Measurements from ENCODE around the gene ADRB2.

DNA sequence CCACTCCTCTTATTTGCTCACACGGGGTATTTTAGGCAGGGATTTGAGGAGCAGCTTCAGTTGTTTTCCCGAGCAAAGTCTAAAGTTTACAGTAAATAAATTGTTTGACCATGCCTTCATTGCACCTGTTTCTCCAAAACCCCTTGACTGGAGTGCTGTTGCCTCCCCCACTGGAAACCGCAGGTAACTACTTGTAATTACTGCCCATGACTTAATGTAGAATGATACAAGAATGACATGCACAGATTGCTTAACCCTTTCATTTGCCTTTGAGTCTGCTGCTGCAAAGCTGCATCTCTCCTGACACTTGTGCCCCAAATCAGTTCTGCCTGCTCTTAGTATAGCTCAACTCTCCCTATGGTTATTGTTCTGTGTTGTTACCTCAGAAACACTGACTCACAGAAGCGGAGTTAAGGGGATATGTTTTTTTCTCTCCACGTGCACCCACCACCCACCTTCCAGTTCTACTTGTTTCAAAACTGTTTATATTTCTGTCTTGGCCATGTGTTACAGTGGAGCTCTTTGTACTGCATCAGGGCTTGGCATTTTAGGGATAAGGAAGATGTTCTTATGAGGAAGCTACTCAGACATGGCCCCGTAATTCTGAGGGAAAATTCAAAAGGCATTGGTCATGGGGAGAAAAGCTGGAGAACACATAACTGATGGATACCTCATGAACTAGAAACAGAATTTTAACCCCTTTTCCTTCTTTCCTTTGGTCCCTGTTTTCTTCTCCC lies 2.3 kb downstream of the ADRB2 start:
- no peak for TF ChIP-seq LEF1 (IDR thresholded peaks at IDR 0.05; ENCODE audit: borderline replicate concordance)
- TF ChIP-seq TARDBP (IDR thresholded peaks at IDR 0.05): no peak
- no peak for TF ChIP-seq FOXM1 (IDR thresholded peaks at IDR 0.05; ENCODE audit: borderline replicate concordance)
- TF ChIP-seq FOXA1 (IDR thresholded peaks at IDR 0.05): no peak
- no peak for TF ChIP-seq NFRKB (IDR thresholded peaks at IDR 0.05)
- no peak for TF ChIP-seq FOXK2 (IDR thresholded peaks at IDR 0.05)
- TF ChIP-seq SUZ12 (IDR thresholded peaks at IDR 0.05): no peak
- TF ChIP-seq SP1 (IDR thresholded peaks at IDR 0.05): no peak
- no peak for TF ChIP-seq HDGF (IDR thresholded peaks at IDR 0.05; ENCODE audit: borderline replicate concordance)
- no peak for TF ChIP-seq ARNT (IDR thresholded peaks at IDR 0.05)
- TF ChIP-seq ELF4 (IDR thresholded peaks at IDR 0.05): no peak
- no peak for TF ChIP-seq ZNF384 (IDR thresholded peaks at IDR 0.05)
- no peak for TF ChIP-seq BHLHE40 (IDR thresholded peaks at IDR 0.05; ENCODE audit: borderline replicate concordance)
- TF ChIP-seq PKNOX1 (IDR thresholded peaks at IDR 0.05): no peak
